ENCODE data around the gene PTTG1. TPM values are rescaled to one million over a fixed set of nuclear protein-coding genes. Genes with fewer than 3 reads are reported as not detected.

Gene PTTG1
- total RNA-seq, 1 donor from 2014 or later, result 425 TPM

DNA sequence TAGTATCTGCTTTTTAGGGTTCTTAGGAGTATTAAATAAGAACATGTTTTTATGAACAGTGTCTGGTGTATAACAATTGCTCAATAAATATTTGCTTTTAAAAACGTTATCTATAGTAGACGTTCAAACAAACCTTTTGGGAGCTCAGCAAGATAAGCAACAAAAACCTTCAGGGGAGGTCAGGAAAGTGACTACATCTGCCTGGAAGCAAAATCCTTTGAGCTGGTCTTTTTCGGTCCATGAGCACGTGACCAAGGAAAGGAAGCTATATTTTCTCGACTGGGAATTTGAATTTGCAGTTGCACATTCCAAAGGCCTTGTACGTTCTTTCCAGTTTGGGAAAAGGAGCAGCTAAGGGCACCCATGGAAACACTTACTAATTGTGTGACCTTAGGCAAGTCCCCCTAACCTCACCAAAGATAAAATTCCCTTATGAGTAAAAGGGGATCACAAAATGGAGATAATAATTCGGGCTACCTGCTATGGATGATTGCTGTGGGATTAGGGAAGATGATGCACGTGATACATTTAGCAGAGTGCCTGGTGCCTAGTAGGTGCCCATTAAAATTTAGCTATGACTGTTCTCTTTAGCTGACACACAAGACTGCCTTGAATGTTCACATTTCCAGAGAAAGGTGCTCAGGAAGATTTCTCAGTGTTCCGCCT is 45.4 kb downstream of the PTTG1 start:
- Mint-ChIP-seq H3K27me3 (ENCODE audit: insufficient read depth, low read depth) (peaks cover 3% of the 10 kb centered on the region), H3K4me3 (no peak overlapping the region), H3K27ac (no peak overlapping the region), H3K4me1 (peaks cover 6% of the 10 kb centered on the region), H3K36me3 (no peaks in the 10 kb centered on the region), H3K9me3 (peaks cover 4% of the 10 kb centered on the region)
- Histone ChIP-seq H3K9ac (no peak overlapping the region), H3K4me2 (no peak overlapping the region), H3K36me3 (no peaks in the 10 kb centered on the region), H3K9me3 (ENCODE audit: low read depth) (no peaks in the 10 kb centered on the region), H2AFZ (replicated peaks) (peak overlapping the region; percentile 74), H3K27me3 (no peaks in the 10 kb centered on the region), H3K27ac (no peak overlapping the region), H3K79me2 (ENCODE audit: low read depth) (no peaks in the 10 kb centered on the region), H3F3A (ENCODE audit: low read depth) (no peaks in the 10 kb centered on the region), H3K4me3 (no peak overlapping the region), H3K4me1 (no peaks in the 10 kb centered on the region), H4K20me1 (ENCODE audit: low read depth) (no peaks in the 10 kb centered on the region)
- DNase-seq (ENCODE audit: low spot score), result no peak
- no peak for TF ChIP-seq EZH2 (IDR thresholded peaks at IDR 0.05)
- TF ChIP-seq, protein P1, sequence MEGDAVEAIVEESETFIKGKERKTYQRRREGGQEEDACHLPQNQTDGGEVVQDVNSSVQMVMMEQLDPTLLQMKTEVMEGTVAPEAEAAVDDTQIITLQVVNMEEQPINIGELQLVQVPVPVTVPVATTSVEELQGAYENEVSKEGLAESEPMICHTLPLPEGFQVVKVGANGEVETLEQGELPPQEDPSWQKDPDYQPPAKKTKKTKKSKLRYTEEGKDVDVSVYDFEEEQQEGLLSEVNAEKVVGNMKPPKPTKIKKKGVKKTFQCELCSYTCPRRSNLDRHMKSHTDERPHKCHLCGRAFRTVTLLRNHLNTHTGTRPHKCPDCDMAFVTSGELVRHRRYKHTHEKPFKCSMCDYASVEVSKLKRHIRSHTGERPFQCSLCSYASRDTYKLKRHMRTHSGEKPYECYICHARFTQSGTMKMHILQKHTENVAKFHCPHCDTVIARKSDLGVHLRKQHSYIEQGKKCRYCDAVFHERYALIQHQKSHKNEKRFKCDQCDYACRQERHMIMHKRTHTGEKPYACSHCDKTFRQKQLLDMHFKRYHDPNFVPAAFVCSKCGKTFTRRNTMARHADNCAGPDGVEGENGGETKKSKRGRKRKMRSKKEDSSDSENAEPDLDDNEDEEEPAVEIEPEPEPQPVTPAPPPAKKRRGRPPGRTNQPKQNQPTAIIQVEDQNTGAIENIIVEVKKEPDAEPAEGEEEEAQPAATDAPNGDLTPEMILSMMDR (IDR thresholded peaks at IDR 0.05), result no peak
- TF ChIP-seq EZH2phosphoT487 (IDR thresholded peaks at IDR 0.05), result no peak

DNA sequence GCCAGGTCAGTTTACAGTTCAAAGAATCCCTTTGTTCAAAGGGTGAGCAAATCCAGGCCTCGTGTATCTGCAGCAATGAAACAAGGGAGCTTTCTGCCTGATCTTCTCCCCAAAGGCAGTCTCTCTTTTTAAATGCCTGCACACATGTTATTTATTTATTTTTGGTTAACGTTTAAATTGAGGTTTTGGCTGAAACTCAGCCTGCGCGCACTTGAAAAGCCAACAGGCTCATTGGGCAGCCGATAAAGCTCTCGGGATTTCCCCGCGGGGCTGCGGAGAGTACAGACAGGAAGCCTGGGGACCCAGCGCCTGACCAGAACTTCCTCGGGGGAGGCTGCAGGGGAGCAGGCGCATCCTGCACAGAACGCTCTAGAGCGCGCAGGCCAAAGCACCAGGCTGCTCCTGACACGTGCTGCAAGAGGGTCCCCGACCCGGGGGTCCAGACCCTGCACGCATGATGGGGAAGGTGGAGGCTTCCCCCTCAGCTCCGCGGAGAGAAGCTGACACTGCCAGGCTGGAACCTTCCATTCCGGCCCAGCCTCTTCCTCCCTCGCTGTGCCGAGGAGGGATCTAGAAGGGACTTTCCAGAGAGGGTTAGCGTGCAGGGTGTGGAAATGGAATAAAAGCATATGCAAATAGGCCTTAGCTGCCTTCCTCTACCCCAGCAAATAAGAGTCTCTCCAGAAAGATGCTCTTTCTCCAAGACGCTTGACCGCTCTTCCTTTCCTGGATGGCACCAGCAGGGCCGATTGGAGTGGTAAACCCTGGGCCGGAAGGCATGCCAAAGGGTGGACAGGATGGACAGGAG is 46.1 kb downstream of the PTTG1 start:
- H3F3A ChIP-seq (ENCODE audit: low read depth), result no peaks in the 10 kb centered on the region
- TF ChIP-seq EZH2phosphoT487 (IDR thresholded peaks at IDR 0.05) (no peak), EZH2 (IDR thresholded peaks at IDR 0.05) (no peak)
- TF ChIP-seq, protein P1 (IDR thresholded peaks at IDR 0.05), result no peak
- H2AFZ ChIP-seq (replicated peaks), result peak overlapping the region; percentile 74
- no peak overlapping the region for H3K4me3 ChIP-seq
- Mint-ChIP-seq H3K4me3 (no peak overlapping the region), H3K9me3 (no peaks in the 10 kb centered on the region), H3K4me1 (peaks cover 6% of the 10 kb centered on the region), H3K36me3 (no peaks in the 10 kb centered on the region), H3K27me3 (ENCODE audit: insufficient read depth, low read depth) (peaks cover 3% of the 10 kb centered on the region), H3K27ac (peak overlapping the region; percentile 34)
- no peaks in the 10 kb centered on the region for H3K36me3 ChIP-seq
- H3K4me2 ChIP-seq, result no peak overlapping the region
- no peaks in the 10 kb centered on the region for H4K20me1 ChIP-seq (ENCODE audit: low read depth)
- no peaks in the 10 kb centered on the region for H3K9me3 ChIP-seq (ENCODE audit: low read depth)
- no peaks in the 10 kb centered on the region for H3K79me2 ChIP-seq (ENCODE audit: low read depth)
- no peaks in the 10 kb centered on the region for H3K4me1 ChIP-seq
- no peak overlapping the region for H3K27ac ChIP-seq
- DNase-seq (ENCODE audit: low spot score), result peak; percentile 22
- no peak overlapping the region for H3K9ac ChIP-seq
- no peaks in the 10 kb centered on the region for H3K27me3 ChIP-seq

DNA sequence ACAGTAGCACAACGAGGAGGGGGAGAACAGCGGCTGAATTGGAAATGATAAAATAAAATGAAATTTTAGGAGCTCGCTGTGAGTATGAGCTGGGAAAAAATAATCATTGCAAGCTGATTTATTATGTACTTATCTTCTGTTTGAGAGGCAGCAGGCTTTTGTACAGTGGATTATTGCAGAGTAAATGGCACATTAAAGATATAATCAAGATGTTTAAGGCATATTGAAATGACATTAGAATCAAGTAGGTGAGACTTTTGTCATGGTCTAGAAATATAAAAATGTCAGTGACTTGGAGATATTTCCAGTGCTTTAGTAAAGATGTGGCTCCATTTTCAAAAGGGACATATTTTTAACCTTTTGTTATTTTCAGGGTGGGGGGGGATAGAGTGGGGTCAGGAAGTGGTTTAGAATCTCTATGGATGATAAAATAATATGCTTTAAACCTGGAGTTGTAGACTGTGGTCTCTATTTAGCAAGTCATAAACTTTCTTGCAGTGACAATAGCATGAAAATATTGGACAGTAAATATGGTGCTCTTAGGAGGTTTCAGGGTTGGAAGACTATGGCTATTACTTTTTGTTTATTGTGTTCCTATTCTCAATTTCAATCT is 46.8 kb downstream of the PTTG1 start:
- no peak overlapping the region for H3K9ac ChIP-seq
- H3K79me2 ChIP-seq (ENCODE audit: low read depth), result no peaks in the 10 kb centered on the region
- H4K20me1 ChIP-seq (ENCODE audit: low read depth), result no peaks in the 10 kb centered on the region
- no peaks in the 10 kb centered on the region for H3K36me3 ChIP-seq
- TF ChIP-seq EZH2phosphoT487 (IDR thresholded peaks at IDR 0.05) (no peak), EZH2 (IDR thresholded peaks at IDR 0.05) (no peak)
- TF ChIP-seq, protein P1 (IDR thresholded peaks at IDR 0.05), result no peak
- H2AFZ ChIP-seq (replicated peaks), result no peak overlapping the region
- no peaks in the 10 kb centered on the region for H3K27me3 ChIP-seq
- H3K4me1 ChIP-seq, result no peaks in the 10 kb centered on the region
- Mint-ChIP-seq H3K27ac (no peak overlapping the region), H3K36me3 (no peaks in the 10 kb centered on the region), H3K27me3 (ENCODE audit: insufficient read depth, low read depth) (peaks cover 3% of the 10 kb centered on the region), H3K9me3 (no peaks in the 10 kb centered on the region), H3K4me3 (no peak overlapping the region), H3K4me1 (peaks cover 5% of the 10 kb centered on the region)
- H3K4me3 ChIP-seq, result no peak overlapping the region
- no peak overlapping the region for H3K27ac ChIP-seq
- H3K4me2 ChIP-seq, result no peak overlapping the region
- no peaks in the 10 kb centered on the region for H3K9me3 ChIP-seq (ENCODE audit: low read depth)
- DNase-seq (ENCODE audit: low spot score), result no peak
- H3F3A ChIP-seq (ENCODE audit: low read depth), result no peaks in the 10 kb centered on the region

Data from neural progenitor cell (in vitro differentiated cells).